ENCODE data around the gene PRKCE. TPM values are rescaled to one million over a fixed set of nuclear protein-coding genes. Genes with fewer than 3 reads are reported as not detected.
"Not testable (repeated sequence)": the region's sequence is repeated elsewhere in the genome, so short reads cannot be mapped to it uniquely, and the experiment has no call there.

PRKCE gene
- total and polyA plus RNA-seq, 7 experiments from 2014 or later, result 1.4 to 37.9 (median 19.5) TPM

GRCh38 chr2:45688479-45689298, 37.2 kb downstream of the PRKCE start:
- ChIA-PET CTCF (no interaction called here), POLR2A (no interaction called here)
- Mint-ChIP-seq H3K4me3 (no peak overlapping the region), H3K4me1 (peaks cover 3 to 21% (median 8%) of the 10 kb centered on the region in 7 donors), H3K9me3 (no peaks in the 10 kb centered on the region), H3K27ac (no peak overlapping the region), H3K36me3 (peaks cover 0 to 5% (median 0%) of the 10 kb centered on the region in 5 donors), H3K27me3 (no peaks in the 10 kb centered on the region)
- H3K36me3 ChIP-seq (ENCODE audit: control insufficient read depth in 2 of 3, insufficient read depth in 3 of 3, low read length in 3 of 3), result no peaks in the 10 kb centered on the region
- intact Hi-C loops (cut with micrococcal nuclease), result no loop called here
- no peaks in the 10 kb centered on the region for H3K9me3 ChIP-seq (ENCODE audit: control insufficient read depth in 2 of 3, low read length in 3 of 3)
- no peak overlapping the region for H3K27ac ChIP-seq (ENCODE audit: low read depth, low read length)
- H3K4me3 ChIP-seq (ENCODE audit: low read length), result no peak overlapping the region
- no peak for DNase-seq
- H3K27me3 ChIP-seq (ENCODE audit: control insufficient read depth in 2 of 2, insufficient read depth in 2 of 2, low read length in 2 of 2), result no peaks in the 10 kb centered on the region
- no peaks in the 10 kb centered on the region for H3K4me1 ChIP-seq (ENCODE audit: control insufficient read depth in 2 of 2, insufficient read depth in 2 of 2, low read length in 2 of 2)
- ATAC-seq, result no peak

GRCh38 chr2:45690231-45690630, 38.8 kb downstream of the PRKCE start:
- intact Hi-C loops (cut with micrococcal nuclease), result no loop called here
- CTCF ChIA-PET, result no interaction called here
- ATAC-seq, result no peak
- POLR2A ChIA-PET, result no interaction called here
- Histone ChIP-seq H3K9me3 (ENCODE audit: control insufficient read depth in 2 of 3, low read length in 3 of 3) (no peaks in the 10 kb centered on the region), H3K36me3 (ENCODE audit: control insufficient read depth in 2 of 3, insufficient read depth in 3 of 3, low read length in 3 of 3) (no peaks in the 10 kb centered on the region), H3K4me1 (ENCODE audit: control insufficient read depth in 2 of 2, insufficient read depth in 2 of 2, low read length in 2 of 2) (no peaks in the 10 kb centered on the region), H3K27me3 (ENCODE audit: control insufficient read depth in 2 of 2, insufficient read depth in 2 of 2, low read length in 2 of 2) (no peaks in the 10 kb centered on the region), H3K4me3 (ENCODE audit: low read length) (no peak overlapping the region), H3K27ac (ENCODE audit: low read depth, low read length) (no peak overlapping the region)
- H3K4me1 Mint-ChIP-seq, result peaks cover 3 to 21% (median 8%) of the 10 kb centered on the region in 7 donors
- DNase-seq, result no peak
- no peaks in the 10 kb centered on the region for H3K36me3 Mint-ChIP-seq
- H3K27ac Mint-ChIP-seq, result no peak overlapping the region
- H3K4me3 Mint-ChIP-seq, result no peak overlapping the region
- H3K9me3 Mint-ChIP-seq, result no peaks in the 10 kb centered on the region
- no peaks in the 10 kb centered on the region for H3K27me3 Mint-ChIP-seq

- Mint-ChIP-seq H3K9me3 (no peaks in the 10 kb centered on the region), H3K36me3 (no peaks in the 10 kb centered on the region), H3K27me3 (no peaks in the 10 kb centered on the region), H3K4me3 (no peak overlapping the region), H3K27ac (no peak overlapping the region), H3K4me1 (peaks cover 3 to 21% (median 8%) of the 10 kb centered on the region in 7 donors)
- intact Hi-C loops (cut with micrococcal nuclease), result no loop called here
- DNase-seq (no peak), ATAC-seq (no peak)
- H3K27me3 ChIP-seq (ENCODE audit: control insufficient read depth in 2 of 2, insufficient read depth in 2 of 2, low read length in 2 of 2), result no peaks in the 10 kb centered on the region
- no peak overlapping the region for H3K27ac ChIP-seq (ENCODE audit: low read depth, low read length)
- POLR2A ChIA-PET, result no interaction called here
- H3K36me3 ChIP-seq (ENCODE audit: control insufficient read depth in 2 of 3, insufficient read depth in 3 of 3, low read length in 3 of 3), result no peaks in the 10 kb centered on the region
- H3K4me3 ChIP-seq (ENCODE audit: low read length), result no peak overlapping the region
- no peaks in the 10 kb centered on the region for H3K9me3 ChIP-seq (ENCODE audit: control insufficient read depth in 2 of 3, low read length in 3 of 3)
- no peaks in the 10 kb centered on the region for H3K4me1 ChIP-seq (ENCODE audit: control insufficient read depth in 2 of 2, insufficient read depth in 2 of 2, low read length in 2 of 2)
- CTCF ChIA-PET, result no interaction called here
Measured at GRCh38 chr2:45691171-45691999, 39.9 kb downstream of the PRKCE start.

- H3K27ac Mint-ChIP-seq, result no peak overlapping the region
- H3K36me3 Mint-ChIP-seq, result no peaks in the 10 kb centered on the region
- Histone ChIP-seq H3K4me1 (ENCODE audit: control insufficient read depth in 2 of 2, insufficient read depth in 2 of 2, low read length in 2 of 2) (no peaks in the 10 kb centered on the region), H3K27me3 (ENCODE audit: control insufficient read depth in 2 of 2, insufficient read depth in 2 of 2, low read length in 2 of 2) (no peaks in the 10 kb centered on the region), H3K36me3 (ENCODE audit: control insufficient read depth in 2 of 3, insufficient read depth in 3 of 3, low read length in 3 of 3) (no peaks in the 10 kb centered on the region), H3K27ac (ENCODE audit: low read depth, low read length) (no peak overlapping the region), H3K4me3 (ENCODE audit: low read length) (no peak overlapping the region), H3K9me3 (ENCODE audit: control insufficient read depth in 2 of 3, low read length in 3 of 3) (no peaks in the 10 kb centered on the region)
- CTCF ChIA-PET, result no interaction called here
- no peak for ATAC-seq
- intact Hi-C loops (cut with micrococcal nuclease), result no loop called here
- H3K4me3 Mint-ChIP-seq, result no peak overlapping the region
- H3K9me3 Mint-ChIP-seq, result no peaks in the 10 kb centered on the region
- POLR2A ChIA-PET, result no interaction called here
- peaks cover 3 to 20% (median 8%) of the 10 kb centered on the region in 7 donors for H3K4me1 Mint-ChIP-seq
- H3K27me3 Mint-ChIP-seq, result no peaks in the 10 kb centered on the region
- no peak for DNase-seq
Measured at GRCh38 chr2:45692566-45692965, 41.1 kb downstream of the PRKCE start.

- intact Hi-C loops (cut with micrococcal nuclease); POLR2A ChIA-PET; H3K4me3 Mint-ChIP-seq; H3K27me3 ChIP-seq (ENCODE audit: control insufficient read depth in 2 of 2, insufficient read depth in 2 of 2, low read length in 2 of 2); H3K9me3 Mint-ChIP-seq; CTCF ChIA-PET; H3K4me3 ChIP-seq (ENCODE audit: low read length); H3K36me3 ChIP-seq (ENCODE audit: control insufficient read depth in 2 of 3, insufficient read depth in 3 of 3, low read length in 3 of 3); H3K4me1 ChIP-seq (ENCODE audit: control insufficient read depth in 2 of 2, insufficient read depth in 2 of 2, low read length in 2 of 2); H3K27me3 Mint-ChIP-seq; DNase-seq; H3K9me3 ChIP-seq (ENCODE audit: control insufficient read depth in 2 of 3, low read length in 3 of 3); H3K27ac ChIP-seq (ENCODE audit: low read depth, low read length); H3K27ac Mint-ChIP-seq; H3K36me3 Mint-ChIP-seq; ATAC-seq: not testable (repeated sequence)
- H3K4me1 Mint-ChIP-seq, result peaks cover 0 to 15% (median 8%) of the 10 kb centered on the region in 7 donors
Measured at GRCh38 chr2:45695480-45696007, 44.1 kb downstream of the PRKCE start.

GRCh38 chr2:45696708-45697107, 45.2 kb downstream of the PRKCE start:
- Mint-ChIP-seq H3K27ac (no peak overlapping the region), H3K36me3 (peaks cover 0 to 20% (median 0%) of the 10 kb centered on the region in 5 donors), H3K27me3 (no peaks in the 10 kb centered on the region), H3K9me3 (no peaks in the 10 kb centered on the region), H3K4me3 (no peak overlapping the region), H3K4me1 (peaks cover 0 to 15% (median 7%) of the 10 kb centered on the region in 7 donors)
- ATAC-seq, result no peak
- no peaks in the 10 kb centered on the region for H3K27me3 ChIP-seq (ENCODE audit: control insufficient read depth in 2 of 2, insufficient read depth in 2 of 2, low read length in 2 of 2)
- no peak overlapping the region for H3K4me3 ChIP-seq (ENCODE audit: low read length)
- H3K36me3 ChIP-seq (ENCODE audit: control insufficient read depth in 2 of 3, insufficient read depth in 3 of 3, low read length in 3 of 3), result no peaks in the 10 kb centered on the region
- no peaks in the 10 kb centered on the region for H3K9me3 ChIP-seq (ENCODE audit: control insufficient read depth in 2 of 3, low read length in 3 of 3)
- no peaks in the 10 kb centered on the region for H3K4me1 ChIP-seq (ENCODE audit: control insufficient read depth in 2 of 2, insufficient read depth in 2 of 2, low read length in 2 of 2)
- no peak for DNase-seq
- POLR2A ChIA-PET, result no interaction called here
- CTCF ChIA-PET, result interaction anchor here (1.2 kb wide), 1 partner anchor 12 kb away, joined by 3 read pairs; no protein-coding TSS in a partner anchor
- no peak overlapping the region for H3K27ac ChIP-seq (ENCODE audit: low read depth, low read length)
- intact Hi-C loops (cut with micrococcal nuclease), result no loop called here
